GM21528 (cell line): ENCODE measurements around the gene CFAP46.

Source experiments
- ATAC-seq: cut with Tn5 transposase; IDR thresholded peaks from one replicate; pipeline ENCODE4 v1.9.1; 2021; ENCODE audit warnings: mild to moderate bottlenecking, moderate library complexity; ENCODE audit not compliant: unreplicated experiment, low FRiP score

CFAP46 gene

DNA sequence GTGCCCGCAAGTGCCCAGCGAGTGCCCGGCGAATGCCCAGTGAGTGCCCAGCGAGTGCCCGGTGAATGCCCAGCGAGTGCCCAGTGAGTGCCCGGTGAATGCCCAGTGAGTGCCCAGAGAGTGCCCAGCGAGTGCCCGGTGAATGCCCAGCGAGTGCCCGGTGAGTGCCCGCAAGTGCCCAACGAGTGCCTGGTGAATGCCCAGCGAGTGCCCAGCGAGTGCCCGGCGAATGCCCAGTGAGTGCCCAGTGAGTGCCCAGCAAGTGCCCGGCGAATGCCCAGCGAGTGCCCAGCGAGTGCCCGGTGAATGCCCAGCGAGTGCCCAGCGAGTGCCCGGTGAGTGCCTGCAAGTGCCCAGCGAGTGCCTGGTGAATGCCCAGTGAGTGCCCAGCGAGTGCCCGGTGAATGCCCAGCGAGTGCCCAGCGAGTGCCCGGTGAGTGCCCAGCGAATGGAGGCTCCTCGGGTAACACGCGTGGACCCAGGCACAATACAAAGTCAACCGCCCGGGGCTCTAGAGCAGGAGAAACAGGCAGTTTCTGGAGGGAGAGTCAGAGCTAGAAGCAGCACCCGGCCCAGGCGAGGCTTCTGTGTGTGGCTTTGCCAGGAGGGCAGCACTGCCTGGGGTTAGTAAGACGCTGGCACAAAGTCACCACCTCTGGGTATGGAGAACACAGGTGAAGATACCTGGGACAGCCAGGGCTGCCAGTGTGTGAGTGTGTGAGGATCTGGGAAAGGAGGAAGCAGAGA lies 38.2 kb upstream of the CFAP46 start:
- no peak for ATAC-seq

- no peak for ATAC-seq
Observed at GRCh38 chr10:132979491-132980425, 37.4 kb upstream of the CFAP46 start.

DNA sequence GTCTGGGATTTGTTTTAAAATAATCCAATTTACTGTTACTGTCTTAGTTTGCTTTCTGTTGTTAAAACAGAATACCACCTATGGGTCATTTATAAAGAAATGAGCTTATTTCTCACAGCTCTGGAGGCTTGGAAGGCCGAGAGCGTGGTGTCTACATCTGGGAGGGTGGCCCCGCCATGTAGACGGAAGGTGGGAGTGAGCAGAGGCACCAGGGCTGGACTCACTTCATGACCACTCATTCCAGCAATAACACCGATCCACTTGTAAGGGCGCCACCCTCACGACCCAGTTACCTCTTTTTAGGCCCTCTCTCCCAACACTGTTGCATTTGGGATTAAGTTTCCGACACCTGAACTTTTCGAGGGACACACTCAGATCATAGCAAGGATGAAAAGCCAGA lies 36.2 kb upstream of the CFAP46 start:
- no peak for ATAC-seq

- ATAC-seq = no peak
Observed at GRCh38 chr10:132977807-132978206, 35.4 kb upstream of the CFAP46 start.

DNA sequence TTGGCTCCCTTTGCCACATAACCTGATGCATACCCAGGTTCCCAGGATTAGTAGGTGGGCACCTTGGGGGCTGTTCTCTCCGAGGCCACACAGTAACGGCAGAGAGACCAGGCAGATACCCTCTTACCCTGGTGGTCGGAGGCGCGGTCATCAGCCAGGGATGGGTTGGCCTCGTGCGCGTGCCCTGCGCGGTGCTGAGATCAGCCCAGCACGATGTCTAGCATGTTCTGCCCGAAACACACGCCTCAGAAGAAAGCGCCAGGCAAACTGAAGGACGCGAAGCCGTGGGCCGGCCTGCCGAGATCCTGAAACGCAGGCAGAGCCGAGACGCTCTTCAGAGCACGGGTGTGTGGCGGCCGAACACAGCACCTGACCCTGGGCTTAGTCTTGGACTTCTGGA lies 34.7 kb upstream of the CFAP46 start:
- no peak for ATAC-seq

GRCh38 chr10:132975831-132976682 lies 33.7 kb upstream of the CFAP46 start:
- no peak for ATAC-seq

GRCh38 chr10:132974886-132975830 lies 32.8 kb upstream of the CFAP46 start:
- no peak for ATAC-seq

GRCh38 chr10:132974249-132974796 lies 32.0 kb upstream of the CFAP46 start:
- ATAC-seq = no peak

- no peak for ATAC-seq
Observed at GRCh38 chr10:132973903-132974241, 31.5 kb upstream of the CFAP46 start.

- no peak for ATAC-seq
Observed at GRCh38 chr10:132972986-132973902, 30.9 kb upstream of the CFAP46 start.

DNA sequence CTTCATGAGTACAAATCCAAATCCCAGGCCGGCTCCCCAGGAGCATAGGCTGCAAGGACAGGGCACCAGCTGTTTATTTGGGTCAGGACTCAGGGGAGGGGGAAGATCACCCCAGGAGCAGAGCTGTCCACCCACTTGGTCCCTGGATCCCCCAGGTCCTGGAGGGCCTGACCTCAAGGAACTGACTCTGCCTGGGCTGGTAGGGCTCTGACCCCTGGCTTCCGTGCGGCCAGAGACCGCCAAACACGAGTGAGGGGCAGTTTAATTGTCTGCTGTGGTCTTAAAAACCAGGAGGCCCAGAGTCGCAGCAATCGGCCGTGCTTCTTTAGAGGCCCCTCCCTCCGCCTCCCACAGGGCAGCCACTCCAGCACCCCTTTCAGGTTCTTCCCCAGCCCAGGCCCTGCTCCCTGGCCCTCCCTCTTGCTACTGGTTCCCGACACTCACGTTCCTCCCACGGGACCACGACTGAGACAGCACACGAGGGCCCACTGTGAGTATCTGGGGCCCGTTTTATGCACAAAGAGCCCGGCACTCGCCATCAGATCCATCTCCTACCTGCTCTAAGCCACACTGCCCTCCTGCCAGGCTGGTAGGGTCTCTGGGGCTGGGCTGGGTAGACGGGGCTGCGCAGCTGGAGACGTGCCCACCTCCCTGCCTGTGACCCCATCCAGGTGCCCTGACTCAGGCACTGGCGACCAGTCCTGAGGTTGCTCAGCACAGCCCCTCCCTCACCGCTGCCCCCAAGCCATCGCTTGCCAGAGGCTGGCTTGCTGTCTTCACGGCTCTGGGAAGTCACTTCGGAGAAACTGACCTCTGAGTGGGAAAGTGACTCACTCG lies 30.0 kb upstream of the CFAP46 start:
- no peak for ATAC-seq

DNA sequence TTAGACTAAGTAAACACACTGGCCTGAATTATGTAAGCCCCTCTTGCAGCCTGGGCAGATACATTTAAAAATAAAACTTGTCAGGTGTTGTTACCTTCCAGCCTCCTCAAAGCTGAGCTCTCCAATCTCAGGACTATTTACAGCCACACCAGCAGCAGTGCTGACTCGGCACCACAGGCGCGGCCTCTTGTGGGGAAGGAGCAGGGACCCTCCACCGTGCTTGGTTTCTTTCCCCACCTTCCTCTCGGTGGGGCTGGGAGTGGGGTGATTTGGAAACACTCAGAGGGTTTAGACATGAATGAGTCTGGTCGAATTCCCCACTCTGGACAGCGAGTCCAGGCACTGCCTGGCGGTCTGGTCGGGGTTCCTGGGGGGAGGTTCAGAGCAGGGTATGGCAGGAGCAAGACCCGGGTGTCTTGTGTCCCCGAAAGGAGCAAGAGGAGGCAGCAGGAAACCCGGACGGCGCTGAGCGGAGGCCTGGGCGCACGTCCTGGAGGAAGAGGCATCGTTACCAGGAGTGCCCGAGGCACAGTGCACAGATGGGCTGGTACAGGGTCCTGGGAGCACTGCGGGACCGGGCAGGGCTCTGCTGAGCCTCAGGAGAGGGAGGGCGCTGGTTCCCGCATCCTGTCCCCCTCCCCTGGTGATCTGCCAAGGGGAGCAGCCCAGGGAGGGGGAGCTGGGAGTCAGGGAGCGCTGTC lies 29.2 kb upstream of the CFAP46 start:
- no peak for ATAC-seq

DNA sequence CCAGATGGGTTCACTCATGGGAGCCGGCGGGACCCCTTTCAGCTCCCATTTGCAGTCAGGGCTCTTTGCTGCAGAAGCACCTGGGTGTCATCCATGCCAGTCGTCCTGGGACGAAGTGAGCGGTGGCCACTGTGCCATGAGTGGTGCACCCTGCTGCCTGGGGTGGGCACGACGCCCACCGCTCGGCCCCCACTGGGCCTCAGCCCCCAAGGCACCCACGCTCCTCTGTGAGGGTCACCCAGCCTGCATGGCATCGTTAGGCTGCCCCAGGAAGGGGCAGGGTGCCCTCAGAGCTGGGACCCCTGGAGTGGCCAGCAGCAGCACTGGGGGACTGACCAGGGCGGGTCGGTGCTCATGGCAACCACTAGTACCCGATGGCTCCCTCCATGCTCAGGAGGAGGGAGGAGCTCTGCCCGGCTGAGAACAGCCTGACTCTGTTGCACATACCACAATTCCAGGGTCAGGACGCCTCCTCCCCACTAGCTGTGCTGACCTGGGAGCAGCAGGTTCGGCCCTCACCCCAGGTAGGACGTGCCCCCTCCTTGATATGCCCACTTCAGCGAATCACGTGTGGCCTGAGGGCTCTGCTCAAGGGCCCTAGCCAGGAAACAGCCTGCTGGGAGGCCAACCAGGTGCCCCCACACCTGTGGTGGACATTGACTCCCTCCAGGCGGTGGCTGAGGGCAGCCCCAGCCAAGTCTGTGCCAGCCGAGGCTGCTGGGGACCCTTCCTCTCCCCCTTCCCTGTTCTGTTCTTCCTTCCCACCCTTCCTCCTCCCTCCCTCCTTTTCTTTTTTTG lies 28.5 kb upstream of the CFAP46 start:
- no peak for ATAC-seq

- ATAC-seq = no peak
Observed at GRCh38 chr10:132967540-132967939, 25.2 kb upstream of the CFAP46 start.

- no peak for ATAC-seq
Observed at GRCh38 chr10:132965411-132966057, 23.2 kb upstream of the CFAP46 start.
